Calu3 (cell line): ENCODE data around the gene ZCCHC4. TPM values are rescaled to one million over a fixed set of nuclear protein-coding genes. Genes with fewer than 3 reads are reported as not detected.

ENCODE experiments used
- Bru-seq: library from RNA; stranded (reverse); fragments of 400-500 nt; gene quantifications from one replicate; lab custom pipeline; 2021; lab: Mats Ljungman, UMichigan
- BruChase-seq, 2 experiments: library from RNA; stranded (reverse); fragments of 400-500 nt; gene quantifications; one replicate each; lab custom pipeline; 2021; lab: Mats Ljungman, UMichigan
- BruUV-seq: library from RNA; stranded (reverse); fragments of 400-500 nt; replicated peaks from 2 replicates; lab custom pipeline; 2021; lab: Mats Ljungman, UMichigan
- CTCF ChIA-PET: fragments of 300-600 bp; sonication (Branson Sonifier 250); formaldehyde crosslinking; loops from one replicate; lab custom pipeline; 2022; ENCODE audit warnings: antibody characterized with exemption; lab: Charles Lee
- DNase-seq: peaks from one replicate; pipeline ENCODE4 v3.0.0; 2022
- H3K27ac Mint-ChIP-seq: one replicate; pipeline ENCODE4 v1.8.0; 2022; ENCODE audit warnings: mixed read lengths; ENCODE audit not compliant: unreplicated experiment
- H3K27me3 Mint-ChIP-seq: one replicate; pipeline ENCODE4 v1.8.0; 2022; ENCODE audit warnings: mixed read lengths; ENCODE audit not compliant: unreplicated experiment
- H3K36me3 Mint-ChIP-seq: one replicate; pipeline ENCODE4 v1.8.0; 2022; ENCODE audit warnings: mild to moderate bottlenecking, moderate library complexity, mixed read lengths; ENCODE audit not compliant: insufficient read depth, unreplicated experiment
- H3K4me1 Mint-ChIP-seq: one replicate; pipeline ENCODE4 v1.8.0; 2022; ENCODE audit warnings: mild to moderate bottlenecking, low read depth, mixed read lengths; ENCODE audit not compliant: unreplicated experiment
- H3K4me3 Mint-ChIP-seq: one replicate; pipeline ENCODE4 v1.8.0; 2022; ENCODE audit warnings: mild to moderate bottlenecking, low read depth, moderate library complexity, mixed read lengths; ENCODE audit not compliant: unreplicated experiment
- H3K9me3 Mint-ChIP-seq: one replicate; pipeline ENCODE4 v1.8.0; 2022; ENCODE audit warnings: low read depth, mixed read lengths; ENCODE audit not compliant: unreplicated experiment
- CTCF ChIP-seq: fragments of 200-600 bp; IDR thresholded peaks from one replicate; pipeline ENCODE4 v1.8.0; 2022; ENCODE audit warnings: antibody characterized with exemption; ENCODE audit not compliant: unreplicated experiment
- intact Hi-C: fragments of 100-400 bp; cut with micrococcal nuclease; formaldehyde crosslinking; loops from one replicate; pipeline ENCODE4 v1.10.0; 2022; ENCODE audit not compliant: unreplicated experiment
- long read RNA-seq: library from polyadenylated mRNA; stranded (forward); transcript quantifications from one replicate; pipeline ENCODE4 v2.0.0, GENCODE V29; 2022
- total RNA-seq: library from RNA; stranded (reverse); gene quantifications from 2 replicates; pipeline ENCODE4 v1.2.3, GENCODE V29; 2022

ZCCHC4 gene
- total RNA-seq (8.7 and 10.1 TPM in 2 replicates), Bru-seq, nascent RNA (percentile 74 among the genes with signal in this experiment), BruChase-seq, experiment 1, labeled RNA remaining after a 6-hour chase (percentile 58 among the genes with signal in this experiment), BruChase-seq, experiment 2, labeled RNA remaining after a 2-hour chase (percentile 67 among the genes with signal in this experiment)
- long read RNA-seq, transcript ZCCHC4-201 (13 exons, 2,785 nt), result major isoform, 7 of 19 reads
- long read RNA-seq, partial matches to known transcripts, result 3 of 19 reads
- long read RNA-seq, other reads (novel, unspliced or antisense), result 7 of 19 reads

GRCh38 chr4:25312496-25313200, at the start of gene ZCCHC4:
TSS of gene ZCCHC4 (plus strand) at chr4:25312774. CDS start at chr4:25312810, 36 bp downstream.
- Mint-ChIP-seq H3K4me3 (peak within 1 kb of the TSS; percentile 97), H3K9me3 (no peaks in the 10 kb centered on the region), H3K36me3 (peaks cover 8% of the 10 kb centered on the region), H3K27me3 (no peaks in the 10 kb centered on the region), H3K27ac (peak within 1 kb of the TSS; percentile 95), H3K4me1 (peaks cover 9% of the 10 kb centered on the region)
- peak; percentile 82 for TF ChIP-seq CTCF
- TSS peak; percentile 70 for BruUV-seq
- CTCF ChIA-PET, result interaction anchor here (0.5 to 1.8 kb wide), 14 partner anchors 8 to 586 kb away, joined by 3 to 32 read pairs (median 4); partner anchors contain the start of gene SEPSECS
- intact Hi-C loops, result loop anchor here (5.0 kb wide), 1 partner anchor 45 kb away; no protein-coding TSS in a partner anchor
- DNase-seq, result peak; percentile 83

- Mint-ChIP-seq H3K27me3 (no peaks in the 10 kb centered on the region), H3K9me3 (no peaks in the 10 kb centered on the region), H3K36me3 (peaks cover 11% of the 10 kb centered on the region), H3K27ac (no peak overlapping the region), H3K4me1 (no peaks in the 10 kb centered on the region), H3K4me3 (no peak overlapping the region)
- TF ChIP-seq CTCF, result no peak
- CTCF ChIA-PET, result no interaction called here
- no TSS peak for BruUV-seq
- intact Hi-C loops, result no loop called here
- no peak for DNase-seq
Observed at GRCh38 chr4:25271866-25272265, 40.7 kb upstream of the ZCCHC4 start.

GRCh38 chr4:25280210-25280609, 32.4 kb upstream of the ZCCHC4 start:
- intact Hi-C loops, result no loop called here
- Mint-ChIP-seq H3K36me3 (no peaks in the 10 kb centered on the region), H3K4me1 (no peaks in the 10 kb centered on the region), H3K4me3 (no peak overlapping the region), H3K27ac (no peak overlapping the region), H3K9me3 (no peaks in the 10 kb centered on the region), H3K27me3 (no peaks in the 10 kb centered on the region)
- DNase-seq, result no peak
- BruUV-seq, result no TSS peak
- CTCF ChIA-PET, result no interaction called here
- no peak for TF ChIP-seq CTCF

GRCh38 chr4:25283948-25284347, 28.6 kb upstream of the ZCCHC4 start:
- Mint-ChIP-seq H3K27ac (no peak overlapping the region), H3K27me3 (no peaks in the 10 kb centered on the region), H3K4me1 (no peaks in the 10 kb centered on the region), H3K9me3 (peaks cover 4% of the 10 kb centered on the region), H3K36me3 (no peaks in the 10 kb centered on the region), H3K4me3 (no peak overlapping the region)
- no peak for TF ChIP-seq CTCF
- no peak for DNase-seq
- intact Hi-C loops, result no loop called here
- BruUV-seq, result no TSS peak
- CTCF ChIA-PET, result no interaction called here
